AML-193 (cell line): ENCODE results near the gene CCDC54.

Experiments used
- DNase-seq, 2 experiments: peaks; one replicate each; lab custom pipeline; 2025; lab: John Stamatoyannopoulos, UW

CCDC54 gene

DNA sequence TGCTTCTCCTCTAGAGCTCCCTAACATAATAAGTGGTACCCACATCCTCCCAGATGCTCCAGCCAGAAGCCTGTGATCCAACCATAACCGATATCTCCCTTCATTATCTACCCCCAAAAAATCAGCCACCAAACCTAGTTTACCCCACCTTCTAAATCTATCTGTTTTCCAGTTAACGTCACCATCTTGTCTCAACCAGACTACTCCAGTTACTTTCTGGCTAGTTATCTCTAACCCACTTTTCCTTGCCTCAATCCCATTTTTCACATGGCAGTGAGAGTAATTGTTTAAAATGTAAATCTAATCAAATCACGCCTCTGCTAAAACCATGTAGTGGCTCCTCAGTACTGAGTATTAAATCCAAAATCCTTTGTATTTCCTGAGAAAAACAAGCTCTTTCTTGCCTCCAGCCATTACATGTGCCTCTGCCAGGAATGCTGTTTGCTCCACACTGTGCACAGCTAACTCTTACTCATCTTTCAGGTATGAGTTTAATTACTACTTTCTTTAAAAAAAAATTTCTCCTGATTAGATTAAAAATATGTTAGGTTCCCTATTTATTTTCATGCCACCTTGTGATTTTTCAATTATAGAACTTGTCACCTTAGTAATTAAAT lies 15.4 kb downstream of the CCDC54 start:
- DNase-seq, result no peak

DNA sequence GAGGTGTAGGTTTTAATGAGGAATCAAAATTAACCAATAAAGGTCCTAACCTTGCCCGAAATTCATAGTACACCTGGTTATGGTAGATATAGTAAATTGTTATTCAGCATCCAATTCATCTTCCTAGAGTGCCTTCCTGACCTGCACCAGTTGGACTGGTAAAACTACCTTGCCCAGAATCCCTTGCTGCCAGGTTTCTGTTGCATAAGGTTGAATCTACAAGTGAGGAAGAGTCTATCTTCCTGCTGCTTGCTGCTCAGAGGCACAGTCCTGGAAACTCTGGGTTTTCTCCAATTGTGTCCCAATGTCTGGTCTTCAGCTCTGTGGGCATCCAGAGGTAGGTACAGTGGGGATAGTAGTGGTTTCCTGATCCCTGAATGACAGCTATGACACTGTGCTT lies 17.3 kb downstream of the CCDC54 start:
- no peak for DNase-seq

DNA sequence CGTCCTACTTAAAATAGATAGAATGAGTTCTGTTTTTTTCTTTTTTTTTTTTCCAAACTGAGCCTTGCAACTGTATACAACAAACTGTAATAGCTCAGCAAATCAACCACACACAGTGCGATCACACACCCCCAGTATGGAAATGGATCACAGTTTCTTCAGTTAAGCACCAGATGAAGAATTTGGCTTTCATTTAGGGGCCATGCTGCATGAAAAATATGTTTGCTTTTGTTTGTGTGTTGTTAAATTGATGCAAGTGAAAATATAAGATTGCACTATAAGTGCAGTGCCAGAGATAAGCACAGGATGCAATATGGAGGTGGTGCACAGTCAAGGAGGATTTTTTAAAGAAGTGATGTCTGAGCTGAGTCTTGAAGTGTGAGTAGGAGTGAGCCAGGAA lies 17.8 kb downstream of the CCDC54 start:
- DNase-seq, result no peak

DNA sequence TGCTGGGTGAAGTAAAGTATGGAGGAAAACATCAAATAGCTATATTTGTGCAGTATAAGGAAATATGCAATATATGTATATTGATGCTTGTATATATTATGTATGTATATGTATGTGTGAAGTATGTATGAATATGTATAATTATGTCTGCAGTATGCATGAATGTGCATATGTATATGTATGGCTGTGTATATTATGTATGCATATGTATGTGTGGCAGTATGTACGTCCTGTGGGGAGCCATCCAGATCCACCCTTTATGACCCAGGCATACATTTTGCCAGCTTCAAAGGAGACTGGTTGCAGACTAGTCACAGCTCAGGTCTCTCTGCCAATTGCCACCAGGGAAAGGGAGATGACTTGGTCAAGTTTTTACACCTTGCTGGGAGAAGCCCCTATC lies 24.1 kb downstream of the CCDC54 start:
- no peak for DNase-seq

DNA sequence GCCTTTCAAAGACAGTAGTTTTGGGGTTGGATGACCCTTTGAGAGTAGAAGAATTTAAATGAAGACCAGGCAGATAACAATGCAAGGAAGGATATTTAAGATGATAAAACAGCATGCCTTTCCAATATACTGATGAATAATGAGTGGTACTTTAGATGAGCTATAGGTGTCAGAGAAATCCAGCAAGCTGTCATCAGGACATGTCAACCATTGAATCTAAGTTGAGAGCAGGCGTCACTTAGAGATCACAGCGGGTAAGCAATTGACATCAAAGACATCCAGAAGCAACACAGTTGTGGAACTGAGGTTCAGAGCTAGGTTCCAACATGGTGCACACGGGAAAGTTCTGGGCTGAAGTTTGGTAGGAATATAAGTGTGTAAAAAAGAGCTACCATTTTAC lies 25.0 kb downstream of the CCDC54 start:
- DNase-seq, result no peak

DNA sequence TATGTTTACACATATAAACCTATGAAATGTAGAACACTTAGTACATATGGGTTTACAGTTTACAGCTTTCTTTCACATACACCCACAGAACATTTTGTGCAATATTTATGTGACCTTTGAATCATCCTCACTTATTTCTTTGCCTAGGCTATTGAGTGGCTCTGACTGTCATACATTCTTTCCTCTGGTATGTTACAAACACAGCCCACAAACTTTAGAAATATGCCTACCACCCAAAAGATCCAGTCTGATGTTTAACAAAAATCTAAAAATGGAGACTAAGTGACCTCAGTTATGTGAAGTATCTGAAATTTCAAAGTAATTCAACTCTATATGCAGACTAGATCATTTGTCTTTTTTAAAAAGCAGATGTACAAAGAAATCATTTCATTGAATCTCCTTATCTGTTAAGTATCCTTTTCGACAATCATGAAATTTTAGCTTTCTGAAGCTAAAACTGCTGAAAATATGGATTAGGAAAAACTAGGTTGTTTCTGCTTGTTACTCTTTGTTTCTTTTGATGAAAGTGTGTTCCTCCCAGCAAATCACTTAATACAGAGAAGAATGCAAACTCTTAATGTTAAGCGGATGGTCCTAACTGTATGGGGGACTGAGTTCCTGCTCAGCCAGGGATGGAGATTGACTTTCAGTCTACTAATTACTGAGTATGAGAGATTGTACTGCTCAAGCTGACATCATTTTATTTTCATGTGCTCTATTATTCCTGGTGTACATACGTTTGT lies 27.7 kb downstream of the CCDC54 start:
- no peak for DNase-seq

DNA sequence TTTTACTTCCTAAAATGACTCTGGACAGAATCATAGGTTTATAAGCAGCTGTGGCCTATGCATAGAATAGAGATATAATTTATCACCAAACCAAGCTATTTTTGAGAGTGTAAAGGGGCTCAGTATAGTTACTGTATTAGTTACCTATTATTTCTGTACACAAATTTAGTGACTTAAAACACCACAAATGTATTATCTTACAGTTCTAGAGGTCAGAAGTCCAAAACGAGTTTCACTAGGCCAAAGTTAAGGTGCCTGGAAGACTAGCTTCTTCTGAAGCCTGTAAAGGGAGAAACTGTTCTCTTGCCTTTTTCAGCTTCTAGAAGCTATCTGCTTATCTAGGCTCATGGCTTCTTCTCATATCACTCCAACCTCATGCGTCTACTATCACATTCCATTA lies 30.1 kb downstream of the CCDC54 start:
- DNase-seq, result no peak

DNA sequence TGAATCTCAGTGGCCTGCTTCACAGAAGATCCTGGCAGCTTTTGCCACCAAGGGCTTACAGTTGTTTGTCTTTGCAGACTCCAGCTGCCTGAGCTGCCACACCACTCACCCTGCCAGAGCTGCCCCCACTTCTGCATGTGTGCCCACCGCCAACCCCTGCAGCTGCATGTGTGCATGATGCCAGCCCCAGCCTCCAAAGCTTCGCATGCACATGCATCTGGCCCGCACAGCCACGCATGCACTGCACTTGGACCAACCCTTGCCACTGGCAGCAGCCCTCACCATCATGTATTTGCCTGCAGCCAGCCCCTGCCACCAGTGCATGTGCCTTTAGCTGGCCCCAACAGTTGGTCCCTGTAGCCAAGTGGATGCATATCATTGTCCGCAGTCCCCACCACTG lies 31.3 kb downstream of the CCDC54 start:
- no peak for DNase-seq

DNA sequence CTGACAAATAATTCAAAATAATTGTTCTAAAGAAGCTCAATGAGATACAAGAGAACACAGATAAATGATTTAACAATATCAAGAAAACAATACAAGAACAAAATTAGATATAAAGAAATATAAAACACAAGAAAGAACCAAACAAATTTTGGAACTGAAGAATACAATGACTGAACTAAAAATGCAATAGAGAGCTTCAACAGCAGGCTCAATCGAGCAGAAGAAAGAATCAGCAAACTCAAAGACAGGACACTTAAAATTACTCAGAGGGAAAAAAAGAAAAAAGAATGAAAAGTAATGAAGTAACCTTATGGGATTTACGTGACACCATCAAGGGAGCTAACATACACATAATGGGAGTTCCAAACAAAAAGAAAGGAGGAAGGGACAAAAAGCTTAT lies 32.1 kb downstream of the CCDC54 start:
- no peak for DNase-seq

DNA sequence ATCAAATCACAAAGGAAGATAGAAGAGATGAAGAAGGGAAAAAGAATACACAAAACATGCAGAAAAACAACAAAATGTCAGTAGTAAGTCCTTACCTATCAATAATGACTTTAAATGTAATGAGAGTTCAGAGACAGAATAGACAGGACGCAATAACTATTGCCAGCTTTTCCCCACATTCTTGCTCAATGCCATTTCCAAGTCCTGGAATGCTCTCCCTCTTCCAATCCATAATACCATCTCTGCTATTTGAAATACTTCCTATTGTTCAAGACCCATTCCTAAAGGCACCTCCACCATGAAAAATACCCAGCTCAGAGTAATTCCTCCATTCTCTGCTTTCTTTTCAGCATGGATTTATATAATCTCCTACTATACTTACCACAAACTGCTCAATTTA lies 33.4 kb downstream of the CCDC54 start:
- no peak for DNase-seq

DNA sequence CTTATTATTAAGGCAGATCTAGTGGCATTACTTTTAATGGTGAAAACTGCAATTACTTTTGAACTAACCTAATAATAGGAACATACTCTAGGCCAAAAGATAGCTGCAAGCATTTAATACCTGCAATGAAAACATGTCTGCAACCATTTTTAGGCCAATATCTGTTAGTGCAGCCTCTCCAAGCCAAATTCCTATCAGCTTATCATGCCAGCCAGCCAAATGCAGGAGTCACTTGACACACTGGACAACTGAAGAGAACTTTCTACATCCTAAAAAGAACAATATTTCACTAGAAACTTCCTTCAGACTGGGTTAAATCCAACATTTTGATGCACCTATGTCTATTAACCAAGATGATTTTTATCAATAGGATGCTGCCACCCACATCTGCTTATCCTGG lies 33.8 kb downstream of the CCDC54 start:
- no peak for DNase-seq

DNA sequence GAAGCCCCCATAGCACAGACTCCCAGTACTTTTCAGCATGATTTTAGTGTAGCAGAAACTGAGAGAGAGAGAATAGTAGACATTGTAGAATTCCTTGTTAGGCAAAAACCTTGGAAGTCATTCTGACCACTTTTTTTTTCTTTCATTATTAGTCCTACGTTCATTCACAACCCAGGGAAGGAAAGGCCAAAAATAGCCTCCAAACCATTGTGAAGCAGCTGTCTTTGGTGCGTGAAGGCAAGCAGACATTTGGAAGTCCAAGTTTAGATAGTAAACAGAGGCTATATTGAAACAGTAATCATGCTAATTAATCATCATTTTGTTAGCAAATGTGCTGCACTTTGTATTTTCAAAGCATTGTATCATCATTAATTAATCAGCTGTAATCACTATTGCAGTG lies 34.5 kb downstream of the CCDC54 start:
- DNase-seq, result no peak

DNA sequence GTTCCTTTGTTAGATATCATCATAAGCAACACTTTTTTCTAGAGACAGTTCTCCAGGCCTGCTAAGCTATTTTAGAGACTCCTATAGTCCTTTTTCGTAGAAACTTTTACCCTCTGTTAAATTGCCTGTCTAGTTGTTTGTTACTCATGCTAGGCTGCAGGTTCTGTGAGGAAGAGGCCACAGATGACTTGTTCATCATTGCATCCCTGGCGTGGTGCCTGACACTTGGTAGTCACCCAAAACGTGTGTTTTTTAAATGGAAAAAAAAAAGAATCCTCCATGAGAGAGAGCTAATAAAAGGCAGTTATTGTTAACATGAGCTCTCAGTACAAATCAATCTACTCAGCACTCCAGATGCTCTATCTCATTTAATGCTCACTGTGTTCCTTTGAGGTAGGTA lies 35.1 kb downstream of the CCDC54 start:
- DNase-seq, result no peak

DNA sequence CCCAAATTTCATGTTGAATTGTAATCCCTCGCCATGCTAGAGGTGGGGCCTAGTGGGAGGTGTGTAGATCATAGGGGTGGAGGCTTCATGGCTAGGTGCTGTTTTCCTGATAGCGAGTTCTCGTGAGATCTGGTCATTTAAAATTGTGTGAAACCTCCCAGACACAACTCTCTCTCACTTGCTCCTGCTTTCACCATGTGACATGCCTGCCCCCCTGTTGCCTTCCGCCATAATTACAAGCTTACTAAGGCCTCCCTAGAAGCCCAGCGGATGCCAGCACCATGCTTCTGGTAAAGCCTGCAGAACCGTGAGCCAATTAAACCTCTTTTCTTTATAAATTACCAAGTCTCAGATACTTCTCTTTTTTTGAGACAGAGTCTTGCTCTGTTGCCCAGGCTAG lies 36.0 kb downstream of the CCDC54 start:
- DNase-seq, result no peak

DNA sequence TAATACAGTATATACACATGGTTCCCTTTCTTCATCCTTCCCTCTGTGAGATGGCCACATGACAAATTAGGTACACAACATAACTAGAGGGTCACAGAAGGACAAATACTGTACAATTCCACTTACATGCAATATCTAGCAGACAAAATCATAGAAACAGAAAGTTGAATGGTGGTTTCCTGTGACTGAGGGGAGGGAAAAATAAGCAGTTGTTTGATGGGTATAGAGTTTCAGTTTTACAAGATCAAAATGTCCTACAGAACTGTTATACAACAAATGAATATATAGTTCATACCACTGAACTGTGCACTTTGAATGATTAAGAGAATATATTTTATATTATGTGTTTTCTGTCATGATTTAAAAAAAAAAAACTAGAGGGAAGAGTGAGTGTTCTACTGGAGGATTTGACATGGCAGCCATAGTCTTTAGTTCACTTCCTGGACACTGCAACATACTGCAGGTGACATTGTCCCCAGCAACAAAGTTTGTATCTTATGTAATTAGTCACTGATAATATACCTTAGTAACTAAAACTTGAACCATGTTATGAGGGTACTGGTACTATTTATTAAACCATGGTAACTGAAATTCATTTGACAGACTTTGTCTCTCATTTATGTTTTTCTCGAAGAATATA lies 37.2 kb downstream of the CCDC54 start:
- no peak for DNase-seq

DNA sequence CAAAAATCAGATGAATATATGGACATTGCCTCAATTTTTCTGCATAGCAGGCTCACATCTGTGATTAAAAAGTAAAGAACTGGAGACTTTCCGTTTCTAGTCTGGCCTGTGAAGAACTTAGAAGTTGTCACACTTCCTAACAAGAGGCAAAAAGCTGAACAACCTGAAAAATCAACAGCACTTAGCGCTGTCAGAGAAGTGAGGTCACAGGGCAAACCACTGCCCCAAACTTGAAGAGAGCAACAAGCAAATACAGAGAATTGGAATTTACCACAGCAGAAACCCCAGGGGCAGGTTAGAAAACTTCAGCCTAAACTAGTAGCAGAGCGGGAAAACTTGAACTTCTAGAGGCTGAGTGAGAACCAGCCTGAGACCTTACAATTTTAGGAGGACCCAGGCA lies 38.9 kb downstream of the CCDC54 start:
- DNase-seq, result no peak

DNA sequence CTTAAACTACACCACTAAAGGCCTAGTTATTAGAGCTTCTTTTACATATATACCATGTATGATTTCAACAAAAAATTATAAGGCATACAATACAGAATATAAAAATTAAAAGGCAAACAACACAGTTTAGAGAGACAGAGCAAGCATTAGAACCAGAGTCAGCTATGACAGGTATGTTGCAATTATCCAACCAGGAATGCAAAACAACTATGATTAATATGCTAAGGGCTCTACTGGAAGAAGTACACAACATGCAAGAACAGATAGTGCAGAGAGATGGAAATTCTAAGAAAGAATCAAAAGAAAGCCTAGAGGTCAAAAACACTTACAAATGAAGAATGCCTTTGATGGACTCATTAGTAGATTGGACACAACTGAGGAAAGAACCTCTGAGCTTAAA lies 39.6 kb downstream of the CCDC54 start:
- DNase-seq, result no peak

DNA sequence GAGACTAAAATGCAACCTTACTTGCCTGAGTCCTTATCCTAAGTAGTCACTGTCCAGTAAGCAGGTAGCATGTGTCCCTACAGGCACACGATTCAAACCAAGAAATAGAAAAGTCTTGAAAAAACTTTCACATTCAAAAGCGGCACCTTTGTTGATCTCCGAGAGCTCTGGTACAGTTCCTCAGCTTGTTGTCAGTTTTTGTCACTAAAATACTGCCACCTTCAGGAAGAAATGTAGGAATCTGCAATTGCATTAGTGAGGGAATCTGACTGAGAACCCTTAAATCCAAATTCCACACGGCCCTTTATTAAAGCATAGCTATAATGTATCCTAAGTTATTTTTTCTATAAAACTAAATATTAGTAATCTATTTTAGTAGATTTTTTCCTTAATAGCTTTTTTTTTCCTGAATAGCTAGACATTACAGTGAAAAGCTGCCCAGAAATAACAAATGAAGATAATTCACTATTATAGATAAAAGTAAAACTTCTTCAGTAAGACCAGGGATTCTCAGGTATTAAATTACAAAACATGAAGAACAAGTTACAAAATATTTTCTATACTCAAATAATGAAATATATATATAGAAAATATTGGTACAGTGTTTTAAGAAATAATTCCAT lies 44.0 kb downstream of the CCDC54 start:
- DNase-seq, result peak; percentile 84 to 86

DNA sequence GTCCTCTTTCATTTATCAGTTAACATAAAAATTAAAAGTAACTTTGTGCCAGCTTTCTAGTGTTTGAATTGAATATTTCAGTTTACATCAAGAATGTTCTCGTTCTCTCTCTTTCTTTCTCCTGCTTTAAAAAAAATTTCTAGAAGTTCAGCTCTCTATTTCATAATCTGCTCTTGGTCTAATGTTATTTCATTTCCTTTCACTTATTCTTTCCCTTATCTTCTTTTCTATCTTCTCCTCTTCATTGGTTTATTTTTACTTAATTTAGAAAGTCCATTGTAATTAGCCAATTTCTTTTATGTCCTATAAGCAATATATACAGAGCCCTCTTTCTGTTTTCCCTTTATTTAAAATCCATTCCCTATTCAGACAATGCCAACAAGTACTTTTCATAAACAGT lies 44.6 kb downstream of the CCDC54 start:
- DNase-seq, result no peak

DNA sequence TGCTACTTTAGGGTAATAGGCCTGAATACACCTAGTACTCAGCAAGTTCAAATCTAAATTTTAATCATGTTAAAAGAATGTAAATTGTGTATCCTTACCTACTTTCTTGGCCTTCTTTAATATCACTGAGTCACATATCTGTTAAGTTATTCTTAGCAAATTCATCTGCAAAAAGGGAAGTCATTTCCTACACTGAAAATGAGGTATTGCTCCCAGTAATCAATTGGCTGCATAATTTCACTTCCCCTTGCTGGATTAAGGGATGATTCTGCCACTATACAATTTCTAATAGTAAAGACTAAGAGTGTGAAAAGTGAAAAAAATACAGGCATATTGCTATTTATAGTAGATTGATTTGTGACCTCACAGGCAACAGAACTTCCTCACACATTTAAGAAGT lies 47.8 kb downstream of the CCDC54 start:
- peak; percentile 30 to 46 for DNase-seq

DNA sequence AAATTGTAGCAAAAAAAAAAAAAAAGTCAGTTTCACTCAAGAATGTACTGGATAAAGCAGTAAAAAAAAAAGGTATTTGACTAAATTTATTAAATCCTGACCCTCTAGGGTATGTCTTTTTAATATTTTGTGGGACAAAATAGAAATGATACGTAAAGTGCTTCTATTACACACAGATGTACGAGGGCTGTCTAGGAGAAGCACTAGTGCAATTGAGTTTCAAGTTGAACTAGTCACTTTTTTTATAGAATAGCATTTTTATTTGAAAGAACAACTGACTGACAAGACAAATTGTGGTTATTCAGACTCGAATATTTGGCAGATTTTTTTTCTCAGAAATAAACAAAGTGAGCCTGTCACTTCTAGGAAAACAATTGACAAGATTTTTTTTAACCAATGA lies 49.0 kb downstream of the CCDC54 start:
- DNase-seq, result no peak
